IMR-90 (cell line): ENCODE data around the gene TINCR. TPM values are rescaled to one million over a fixed set of nuclear protein-coding genes. Genes with fewer than 3 reads are reported as not detected.

Experiments
- ATAC-seq: fragments of 200-7000 bp; cut with Tn5 transposase; 2 replicates; pipeline ENCODE4 v1.9.1; 2020; ENCODE audit warnings: low read depth, mild to moderate bottlenecking, moderate library complexity
- BruUV-seq: library from RNA; stranded (reverse); fragments of 400-500 nt; replicated peaks from 2 replicates; lab custom pipeline; 2021; lab: Mats Ljungman, UMichigan
- CTCF ChIA-PET: fragments of 300-600 bp; formaldehyde crosslinking; extraction: SDS; loops from one replicate; lab custom pipeline; 2021; ENCODE audit warnings: antibody characterized with exemption; lab: Yijun Ruan, JAX
- POLR2A ChIA-PET: fragments of 300-600 bp; sonication (Branson Sonifier 250); formaldehyde crosslinking; loops from one replicate; lab custom pipeline; 2022; ENCODE audit warnings: antibody characterized with exemption; ENCODE audit not compliant: unreplicated experiment; lab: Charles Lee
- DNase-seq: peaks from one replicate; pipeline ENCODE4 v3.0.0; 2013
- H2AFZ ChIP-seq: replicated peaks from 2 replicates; pipeline ENCODE3; 2013; ENCODE audit warnings: low read length, mild to moderate bottlenecking; ENCODE audit not compliant: poor library complexity
- H2AK5ac ChIP-seq: 2 replicates; pipeline ENCODE4 v1.6.1; 2013; ENCODE audit warnings: low read depth, low read length, inconsistent platforms
- H2AK9ac ChIP-seq: replicated peaks from 2 replicates; pipeline ENCODE3; 2013; ENCODE audit warnings: mild to moderate bottlenecking, low read depth, low read length, moderate library complexity; ENCODE audit not compliant: poor library complexity
- H2BK120ac ChIP-seq: 2 replicates; pipeline ENCODE4 v1.6.1; 2013; ENCODE audit warnings: low read depth, low read length, inconsistent platforms
- H2BK15ac ChIP-seq: 3 replicates; pipeline ENCODE4 v1.6.1; 2013; ENCODE audit warnings: low read depth, low read length, inconsistent platforms
- H2BK20ac ChIP-seq: 2 replicates; pipeline ENCODE4 v1.6.1; 2013; ENCODE audit warnings: low read depth, mild to moderate bottlenecking, inconsistent platforms, low read length, moderate library complexity
- H2BK5ac ChIP-seq: 2 replicates; pipeline ENCODE4 v1.6.1; 2013; ENCODE audit warnings: mild to moderate bottlenecking, low read depth, low read length, inconsistent platforms; ENCODE audit not compliant: poor library complexity, severe bottlenecking
- H3K14ac ChIP-seq: replicated peaks from 2 replicates; pipeline ENCODE4 v1.6.1; 2013; ENCODE audit warnings: low read depth, low read length, inconsistent platforms
- H3K18ac ChIP-seq: 2 replicates; pipeline ENCODE4 v1.6.1; 2013; ENCODE audit warnings: low read depth, low read length, control low read depth
- H3K23ac ChIP-seq: 2 replicates; pipeline ENCODE4 v1.6.1; 2013; ENCODE audit warnings: low read depth, low read length, inconsistent platforms
- H3K27ac ChIP-seq: 2 replicates; pipeline ENCODE4 v1.5.1; 2013; ENCODE audit warnings: mild to moderate bottlenecking, control low read depth, low read length; ENCODE audit not compliant: insufficient read depth
- H3K27me3 ChIP-seq: 2 replicates; pipeline ENCODE4 v1.6.1; 2013; ENCODE audit warnings: low read length; ENCODE audit not compliant: control insufficient read depth, insufficient read depth
- H3K36me3 ChIP-seq: 2 replicates; pipeline ENCODE4 v1.6.1; 2013; ENCODE audit warnings: low read length, mixed read lengths; ENCODE audit not compliant: control insufficient read depth, insufficient read depth
- H3K4ac ChIP-seq: 2 replicates; pipeline ENCODE4 v1.6.1; 2013; ENCODE audit warnings: low read depth, low read length, inconsistent platforms
- H3K4me1 ChIP-seq: 2 replicates; pipeline ENCODE4 v1.6.1; 2013; ENCODE audit warnings: low read length, mixed read lengths; ENCODE audit not compliant: control insufficient read depth, insufficient read depth
- H3K4me2 ChIP-seq: 2 replicates; pipeline ENCODE4 v1.6.1; 2013; ENCODE audit warnings: low read depth, mild to moderate bottlenecking, control low read depth, low read length, moderate library complexity
- H3K4me3 ChIP-seq: 2 replicates; pipeline ENCODE4 v1.5.1; 2013; ENCODE audit warnings: low read depth, mild to moderate bottlenecking, control low read depth, low read length, moderate library complexity; ENCODE audit not compliant: insufficient read depth
- H3K56ac ChIP-seq: 2 replicates; pipeline ENCODE4 v1.6.1; 2013; ENCODE audit warnings: low read length, inconsistent platforms; ENCODE audit not compliant: insufficient read depth; ENCODE audit errors: extremely low read depth
- H3K79me1 ChIP-seq, 2 experiments: 2 replicates each; pipeline ENCODE4 v1.6.1; 2013; ENCODE audit warnings: low read length in 2 of 2, inconsistent platforms in 1 of 2, low read depth in 1 of 2
- H3K9ac ChIP-seq: 2 replicates; pipeline ENCODE4 v1.6.1; 2013; ENCODE audit warnings: low read depth, low read length, control low read depth
- H3K9me1 ChIP-seq: 2 replicates; pipeline ENCODE4 v1.6.1; 2013; ENCODE audit warnings: low read length, inconsistent platforms; ENCODE audit not compliant: insufficient read depth
- H3K9me3 ChIP-seq: 2 replicates; pipeline ENCODE4 v1.6.1; 2013; ENCODE audit warnings: low read length; ENCODE audit not compliant: control insufficient read depth, insufficient read depth
- H4K20me1 ChIP-seq: 2 replicates; pipeline ENCODE4 v1.6.1; 2013; ENCODE audit warnings: low read length, inconsistent platforms; ENCODE audit not compliant: insufficient read depth
- H4K5ac ChIP-seq: 2 replicates; pipeline ENCODE4 v1.6.1; 2013; ENCODE audit warnings: mild to moderate bottlenecking, low read depth, low read length, control low read depth
- H4K8ac ChIP-seq, 2 experiments: 2 replicates each; pipeline ENCODE4 v1.6.1; 2013; ENCODE audit warnings: low read depth in 2 of 2, low read length in 2 of 2, control low read depth in 1 of 2, inconsistent platforms in 1 of 2
- H4K91ac ChIP-seq: 2 replicates; pipeline ENCODE4 v1.6.1; 2013; ENCODE audit warnings: low read depth, low read length, inconsistent platforms; ENCODE audit not compliant: insufficient read depth
- CHD1 ChIP-seq: IDR thresholded peaks from 2 replicates; pipeline ENCODE4 v1.6.1; 2012; ENCODE audit warnings: low read depth, low read length, improper control_type of control experiment
- ELK1 ChIP-seq: fragments of 150-350 bp; IDR thresholded peaks from 2 replicates; pipeline ENCODE4 v1.6.1; 2016; ENCODE audit warnings: low read depth, mild to moderate bottlenecking, low read length, moderate library complexity, borderline replicate concordance
- MAZ ChIP-seq: IDR thresholded peaks from 2 replicates; pipeline ENCODE4 v1.6.1; 2012; ENCODE audit warnings: low read depth, mild to moderate bottlenecking, low read length, improper control_type of control experiment, moderate library complexity, borderline replicate concordance
- NFE2L2 ChIP-seq: fragments of 150-350 bp; IDR thresholded peaks from 2 replicates; pipeline ENCODE4 v1.6.1; 2016; ENCODE audit warnings: low read depth, mild to moderate bottlenecking, low read length
- RAD21 ChIP-seq: IDR thresholded peaks from 2 replicates; pipeline ENCODE4 v1.6.1; 2012; ENCODE audit warnings: low read length, improper control_type of control experiment
- USF2 ChIP-seq: fragments of 150-350 bp; IDR thresholded peaks from 2 replicates; pipeline ENCODE4 v1.6.1; 2017; ENCODE audit warnings: mild to moderate bottlenecking, antibody characterized with exemption, low read length, low read depth
- WGBS, 2 experiments: methylation state at CpG; one replicate each; pipeline versions ENCODE4 v1.1.5 to v1.1.7; 2013; ENCODE audit warnings: missing lambda C conversion rate in 2 of 2; ENCODE audit not compliant: insufficient read length in 1 of 2; ENCODE audit errors: extremely low coverage in 2 of 2; 5-methylcytosine and 5-hydroxymethylcytosine counted together
- dilution Hi-C: fragments of 300-500 bp; cut with HindIII; formaldehyde crosslinking; loops from one replicate; pipeline ENCODE4 v1.14.3; 2018; ENCODE audit warnings: low sequenced_read_pairs; ENCODE audit not compliant: unreplicated experiment
- in situ Hi-C: fragments of 300-500 bp; cut with MboI; formaldehyde crosslinking; loops from 3 replicates; pipeline ENCODE4 v1.14.3; 2019; ENCODE audit warnings: low sequenced_read_pairs, inconsistent platforms, mixed read lengths
- intact Hi-C: fragments of 100-400 bp; cut with micrococcal nuclease; formaldehyde crosslinking; loops from 2 replicates; pipeline ENCODE4 v1.10.0; 2022
- polyA plus RNA-seq, 3 experiments: library from polyadenylated mRNA; depleted of rRNA; stranded (reverse); fragments of >200 nt; gene quantifications; 2 replicates each; pipeline ENCODE4 v1.2.3, GENCODE V29; 2012; ENCODE audit warnings: low replicate concordance in 1 of 3
- total RNA-seq: library from RNA; depleted of rRNA; stranded (reverse); fragments of >200 nt; gene quantifications from 2 replicates; pipeline ENCODE4 v1.2.3, GENCODE V29; 2012
- TF ChIP-seq, protein P1 (sequence below): conservative IDR thresholded peaks from 2 replicates; pipeline ENCODE4 v1.5.1; 2012; ENCODE audit warnings: mild to moderate bottlenecking, low read depth, low read length, improper control_type of control experiment

The TINCR gene
- total and polyA plus RNA-seq, 2 of the 4 experiments (the other 2 are of a cell fraction) = 0.05 TPM; not detected in 1

DNA sequence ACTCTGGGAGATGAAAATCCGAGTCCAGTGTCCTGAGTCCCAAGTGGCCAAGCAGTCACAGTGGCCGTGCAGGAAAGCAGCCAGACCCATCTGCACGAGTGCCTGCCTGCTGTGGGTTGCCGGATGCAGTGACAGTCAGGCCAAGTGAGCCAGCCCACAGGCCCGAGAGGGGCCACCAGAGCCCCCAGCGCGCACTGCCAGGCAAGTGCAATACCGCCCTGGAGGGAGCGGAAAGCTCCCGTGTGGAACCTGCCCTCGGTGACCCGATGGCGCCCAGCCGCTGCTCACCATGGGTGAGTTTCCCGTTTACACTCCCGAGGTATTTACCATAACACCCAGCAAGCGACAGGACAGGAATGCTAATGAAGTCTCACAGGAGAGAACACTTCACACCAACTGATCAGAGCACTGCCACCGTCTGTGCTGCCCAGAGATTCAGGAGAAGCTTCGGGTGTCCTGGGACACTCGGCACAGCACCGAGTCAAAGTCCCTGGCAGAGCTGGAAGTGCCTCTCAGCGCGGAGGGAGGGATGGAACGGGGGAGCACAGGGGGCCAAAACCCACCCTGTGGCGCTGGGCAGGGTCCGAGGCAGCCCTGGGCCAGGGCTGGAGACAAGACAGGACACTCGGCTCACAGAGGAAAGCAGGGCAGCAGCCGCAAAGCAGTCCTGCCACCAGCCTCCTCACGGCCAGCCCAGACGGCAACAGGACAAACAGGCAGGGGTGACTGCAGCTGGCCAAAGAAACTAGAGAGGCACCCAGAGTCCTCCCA, 21.3 kb upstream of the TINCR start:
- TF ChIP-seq NFE2L2 = no peak
- no peak for TF ChIP-seq USF2
- TF ChIP-seq, protein P1, sequence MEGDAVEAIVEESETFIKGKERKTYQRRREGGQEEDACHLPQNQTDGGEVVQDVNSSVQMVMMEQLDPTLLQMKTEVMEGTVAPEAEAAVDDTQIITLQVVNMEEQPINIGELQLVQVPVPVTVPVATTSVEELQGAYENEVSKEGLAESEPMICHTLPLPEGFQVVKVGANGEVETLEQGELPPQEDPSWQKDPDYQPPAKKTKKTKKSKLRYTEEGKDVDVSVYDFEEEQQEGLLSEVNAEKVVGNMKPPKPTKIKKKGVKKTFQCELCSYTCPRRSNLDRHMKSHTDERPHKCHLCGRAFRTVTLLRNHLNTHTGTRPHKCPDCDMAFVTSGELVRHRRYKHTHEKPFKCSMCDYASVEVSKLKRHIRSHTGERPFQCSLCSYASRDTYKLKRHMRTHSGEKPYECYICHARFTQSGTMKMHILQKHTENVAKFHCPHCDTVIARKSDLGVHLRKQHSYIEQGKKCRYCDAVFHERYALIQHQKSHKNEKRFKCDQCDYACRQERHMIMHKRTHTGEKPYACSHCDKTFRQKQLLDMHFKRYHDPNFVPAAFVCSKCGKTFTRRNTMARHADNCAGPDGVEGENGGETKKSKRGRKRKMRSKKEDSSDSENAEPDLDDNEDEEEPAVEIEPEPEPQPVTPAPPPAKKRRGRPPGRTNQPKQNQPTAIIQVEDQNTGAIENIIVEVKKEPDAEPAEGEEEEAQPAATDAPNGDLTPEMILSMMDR = no peak
- TF ChIP-seq MAZ = no peak
- TF ChIP-seq RAD21 = no peak
- TF ChIP-seq CHD1 = no peak
- TF ChIP-seq ELK1 = no peak
- DNase-seq (no peak), ATAC-seq (no peak)
- Histone ChIP-seq H4K8ac (no peak overlapping the region), H3K56ac (no peak overlapping the region), H3K18ac (no peak overlapping the region), H2BK20ac (no peak overlapping the region), H3K27ac (no peak overlapping the region), H3K4me1 (no peaks in the 10 kb centered on the region), H3K36me3 (peaks cover 75% of the 10 kb centered on the region), H2AK5ac (no peak overlapping the region), H2BK120ac (no peak overlapping the region), H2BK15ac (no peak overlapping the region), H3K9me1 (no peaks in the 10 kb centered on the region), H3K4ac (no peak overlapping the region), H3K9me3 (no peaks in the 10 kb centered on the region), H3K79me1 (peaks cover 0 to 13% of the 10 kb centered on the region in 2 experiments; a peak in 2 of 4 replicates), H3K23ac (no peak overlapping the region), H4K20me1 (no peaks in the 10 kb centered on the region; the same call in none of the 2 replicates), H3K9ac (no peak overlapping the region), H2BK5ac (no peak overlapping the region), H2AFZ (no peak overlapping the region), H3K14ac (no peak overlapping the region), H4K5ac (no peak overlapping the region), H3K4me2 (no peak overlapping the region), H3K4me3 (no peak overlapping the region), H4K91ac (no peak overlapping the region), H3K27me3 (no peaks in the 10 kb centered on the region), H2AK9ac (no peak overlapping the region)
- ChIA-PET POLR2A (no interaction called here), CTCF (no interaction called here)
- dilution Hi-C loops = no loop called here
- in situ Hi-C loops = no loop called here
- WGBS, 2 experiments = 74% methylated on average over 15 of the region's 30 CpGs; no CpG with 5 or more reads in 1 of the 2 experiments
- intact Hi-C loops = no loop called here
- no TSS peak for BruUV-seq
